Measurements from ENCODE around the gene ISCU.

The ISCU gene

GRCh38 chr12:108562348-108563135 lies at the start of gene ISCU:
TSS of gene ISCU (plus strand) at chr12:108562596. CDS start at chr12:108562623, 27 bp downstream.
- DNase-seq (ENCODE audit: low read depth), result peak; percentile 98

DNA sequence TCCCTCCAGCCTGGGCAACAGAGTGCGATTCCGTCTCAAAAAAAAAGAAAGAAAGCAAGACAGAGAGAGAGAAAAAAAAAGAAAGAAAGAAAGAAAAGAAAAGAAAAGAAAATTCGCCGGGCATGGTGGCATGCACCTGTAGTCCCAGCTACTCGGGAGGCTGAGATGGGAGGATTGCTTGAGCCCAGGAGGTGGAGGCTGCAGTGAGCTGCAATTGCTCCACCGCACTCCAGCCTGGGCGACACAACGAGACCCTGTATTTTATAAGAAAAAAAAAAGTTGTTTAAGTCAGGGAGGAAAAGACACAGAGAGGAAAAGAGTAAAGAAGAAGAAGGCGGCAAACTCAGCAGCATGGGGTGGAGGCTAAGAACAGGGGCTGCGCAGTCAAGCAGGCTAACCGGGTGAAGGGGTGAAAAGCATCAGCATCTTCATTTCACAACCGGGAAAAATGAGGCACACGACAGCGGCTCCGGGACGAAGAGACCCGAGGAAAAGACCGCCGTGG lies 47.9 kb upstream of the ISCU start:
- DNase-seq (ENCODE audit: low read depth), result no peak

DNA sequence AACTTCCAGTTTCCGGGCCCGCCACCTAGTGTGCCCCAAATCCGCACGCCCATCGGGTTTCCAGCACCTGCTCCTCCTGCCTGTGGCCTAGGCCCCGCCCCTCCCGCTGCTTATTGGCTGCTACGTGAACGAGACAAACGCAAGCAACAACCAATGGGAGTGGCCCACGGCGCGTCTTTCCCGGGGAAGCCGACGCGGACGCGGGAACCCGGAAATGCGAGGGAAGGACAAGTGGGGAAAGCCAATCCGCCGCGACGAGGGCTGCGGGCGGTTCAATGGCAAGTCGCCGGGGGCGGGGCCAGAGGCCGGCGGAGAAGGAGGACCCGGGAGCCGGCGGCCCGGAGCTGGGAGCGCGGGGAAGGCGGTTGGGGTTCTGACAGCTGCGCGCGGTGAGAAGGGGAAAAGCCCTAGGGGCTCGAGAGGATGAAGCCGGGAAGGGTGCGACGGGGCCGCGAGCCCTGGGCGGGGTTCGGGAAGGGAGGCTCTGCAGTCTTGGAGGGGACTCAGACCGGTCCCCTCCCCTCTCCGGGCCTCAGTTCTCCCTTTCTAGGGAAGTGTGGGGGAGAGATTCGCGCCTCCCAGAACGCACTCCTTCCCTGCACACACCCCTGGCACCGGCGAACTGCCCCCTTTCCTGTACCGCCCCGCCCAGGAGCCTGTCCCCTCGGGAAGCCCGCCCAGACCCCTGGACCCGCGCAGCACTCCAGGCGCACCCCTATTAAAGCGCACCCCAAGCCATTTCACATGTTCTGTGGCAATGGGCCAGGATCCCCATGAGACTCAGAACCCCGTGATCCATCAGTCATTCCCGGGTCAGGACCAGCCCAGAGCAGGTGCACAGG lies 47.2 kb upstream of the ISCU start, which contains the start of gene FICD:
Gene FICD, plus strand, starts transcription at position 305 of the 842 bp plus-strand sequence. CDS start 1,696 bp downstream, outside the sequence.
- peak; percentile 99 for DNase-seq (ENCODE audit: low read depth)

- DNase-seq (ENCODE audit: low read depth), result no peak
Measured at GRCh38 chr12:108515916-108516315, 46.5 kb upstream of the ISCU start.

DNA sequence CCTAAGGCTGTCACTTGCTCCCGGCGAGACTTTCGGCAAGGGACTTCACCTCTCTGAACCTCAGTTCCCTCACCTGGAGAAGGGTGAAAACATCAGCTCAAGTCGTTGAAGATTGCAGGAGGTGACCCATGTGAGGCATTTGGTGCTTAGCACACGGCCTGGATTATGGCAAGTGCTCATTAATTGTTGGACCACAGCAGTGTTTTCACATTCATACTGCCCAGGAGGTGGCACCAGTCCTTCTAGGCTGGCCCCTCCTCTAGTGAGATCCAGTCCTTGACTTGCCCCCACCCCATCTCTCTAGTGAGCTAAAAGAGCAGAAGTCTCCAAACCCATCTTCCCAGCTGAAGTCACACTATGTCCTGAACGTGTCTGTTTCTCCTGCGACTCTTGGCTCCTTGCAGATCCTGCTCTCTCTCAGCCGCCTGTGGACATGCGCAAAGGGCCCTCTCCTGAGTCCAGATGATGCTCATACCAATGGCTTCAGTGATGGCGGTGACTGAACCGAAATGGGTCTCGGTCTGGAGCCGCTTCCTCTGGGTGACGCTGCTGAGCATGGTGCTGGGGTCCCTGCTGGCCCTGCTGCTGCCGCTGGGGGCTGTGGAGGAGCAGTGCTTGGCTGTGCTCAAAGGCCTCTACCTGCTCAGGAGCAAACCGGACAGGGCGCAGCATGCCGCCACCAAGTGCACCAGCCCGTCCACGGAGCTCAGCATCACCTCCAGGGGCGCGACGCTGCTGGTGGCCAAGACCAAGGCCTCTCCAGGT lies 45.7 kb upstream of the ISCU start:
- no peak for DNase-seq (ENCODE audit: low read depth)

- no peak for DNase-seq (ENCODE audit: low read depth)
Measured at GRCh38 chr12:108517288-108518100, 44.9 kb upstream of the ISCU start.

- DNase-seq (ENCODE audit: low read depth), result no peak
Measured at GRCh38 chr12:108518101-108518715, 44.2 kb upstream of the ISCU start.

GRCh38 chr12:108518716-108519496 lies 43.5 kb upstream of the ISCU start:
- no peak for DNase-seq (ENCODE audit: low read depth)

- DNase-seq (ENCODE audit: low read depth), result no peak
Measured at GRCh38 chr12:108519558-108519957, 42.8 kb upstream of the ISCU start.

- no peak for DNase-seq (ENCODE audit: low read depth)
Measured at GRCh38 chr12:108523365-108523764, 39.0 kb upstream of the ISCU start.

- no peak for DNase-seq (ENCODE audit: low read depth)
Measured at GRCh38 chr12:108525681-108526080, 36.7 kb upstream of the ISCU start.

DNA sequence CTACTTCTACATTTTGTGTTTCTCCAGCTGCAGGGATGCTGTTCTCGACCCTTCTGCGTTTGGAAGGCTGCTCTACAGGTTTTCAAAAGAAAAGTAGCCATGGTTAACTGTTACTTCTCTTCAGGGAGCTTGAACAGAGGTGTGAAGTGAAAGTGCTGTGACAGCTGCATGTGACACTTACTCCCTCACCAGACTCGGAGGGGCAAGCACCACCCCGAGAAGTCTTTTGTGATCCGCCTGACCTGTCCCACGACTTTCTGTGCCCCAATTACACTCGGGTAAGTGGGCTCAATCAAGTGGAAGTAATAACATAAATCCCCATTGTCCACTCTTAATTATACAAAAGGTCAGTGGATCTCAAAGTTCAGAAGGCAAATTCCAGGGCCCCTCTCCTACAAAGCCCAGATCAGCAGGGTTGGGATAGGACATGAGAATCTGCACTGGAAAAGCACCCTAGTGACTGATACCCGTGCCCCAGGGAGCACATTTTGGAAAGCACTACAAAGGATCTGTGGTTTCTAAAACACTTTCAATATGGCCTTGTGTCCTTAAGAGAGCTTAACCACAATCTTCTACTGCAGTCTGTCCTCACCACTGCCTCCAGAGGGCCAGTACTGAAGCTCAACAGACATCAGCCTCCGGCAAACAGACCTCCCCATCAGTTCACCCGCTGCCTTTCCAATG lies 35.8 kb upstream of the ISCU start:
- no peak for DNase-seq (ENCODE audit: low read depth)

- DNase-seq (ENCODE audit: low read depth), result no peak
Measured at GRCh38 chr12:108527166-108527496, 35.3 kb upstream of the ISCU start.

DNA sequence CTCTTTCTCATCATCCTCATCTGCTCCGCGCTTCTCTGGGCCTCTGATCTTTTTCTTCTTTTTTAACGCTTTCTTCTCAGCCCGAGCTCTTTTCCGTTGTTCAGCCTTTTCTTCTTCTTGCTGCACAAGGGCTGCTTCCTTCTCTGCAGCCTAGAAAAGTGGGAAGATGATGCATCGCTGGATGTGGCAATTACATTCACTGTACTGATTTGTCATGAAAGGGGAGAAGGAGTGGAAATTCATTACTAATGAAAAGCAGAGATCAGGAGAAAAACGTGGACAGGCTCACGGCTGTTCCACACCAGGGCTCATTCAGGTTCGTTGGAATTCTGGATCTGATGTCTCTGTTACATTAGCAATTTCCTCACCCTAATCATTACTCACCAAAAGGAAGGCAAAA lies 32.2 kb upstream of the ISCU start:
- no peak for DNase-seq (ENCODE audit: low read depth)

DNA sequence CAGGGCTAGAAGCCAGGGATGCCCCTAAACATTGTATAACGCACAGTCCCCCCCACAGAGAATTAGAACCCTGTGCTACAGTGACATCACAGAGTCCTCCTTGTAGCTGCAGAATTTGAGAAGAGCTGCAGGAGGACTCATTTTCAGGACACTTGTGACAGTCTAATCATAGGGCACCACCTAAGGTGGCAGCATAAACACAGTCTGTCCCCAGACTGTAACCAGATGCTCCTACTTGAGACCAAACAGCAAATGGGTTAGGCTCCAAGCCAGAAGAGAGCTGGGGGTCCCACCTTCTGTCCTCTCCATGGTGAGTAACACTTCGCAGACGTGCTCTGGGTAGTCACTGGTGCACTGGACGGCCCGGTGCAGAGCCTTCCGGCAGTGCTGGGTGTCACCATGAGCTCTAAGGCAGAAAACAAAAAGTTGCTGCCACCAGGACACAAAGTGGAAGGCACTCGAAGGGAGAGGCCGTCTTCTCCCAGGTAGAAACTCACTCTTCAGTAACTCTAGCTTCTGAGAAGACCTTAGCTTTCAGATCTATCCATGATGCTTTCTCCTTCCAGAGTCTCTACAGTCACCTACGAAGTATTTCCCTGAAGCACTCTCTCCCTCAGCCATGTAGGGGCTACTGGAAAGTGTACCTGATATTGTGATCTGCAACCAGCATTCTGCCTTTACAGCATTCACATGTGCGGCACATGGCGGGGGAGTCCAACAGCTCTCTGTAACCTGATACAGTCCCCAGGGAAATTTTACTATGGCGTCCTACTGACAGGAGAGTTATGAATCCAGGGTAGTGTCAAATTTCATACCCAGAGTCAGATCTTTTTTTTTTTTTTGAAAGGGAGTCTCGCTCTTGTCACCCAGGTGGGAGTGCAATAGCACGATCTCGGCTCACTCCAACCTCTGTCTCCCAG lies 30.2 kb upstream of the ISCU start:
- no peak for DNase-seq (ENCODE audit: low read depth)

DNA sequence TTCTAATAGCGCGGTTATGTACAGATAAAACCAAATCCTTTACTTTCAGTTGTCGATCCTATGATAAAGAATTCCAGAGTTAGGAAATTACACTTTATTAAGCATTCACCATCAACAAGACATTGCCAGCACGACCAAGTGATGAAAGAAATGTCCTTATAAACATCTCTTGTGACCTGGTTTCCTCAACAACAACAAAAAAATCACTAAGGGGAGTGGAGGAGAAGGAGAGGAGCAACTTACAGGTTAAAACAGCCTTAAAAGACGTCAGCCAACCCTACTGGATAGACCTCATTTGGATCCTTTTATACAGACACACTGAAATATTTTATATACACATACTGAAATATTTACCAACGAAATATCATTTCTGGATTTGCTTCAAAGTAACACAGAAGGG lies 24.2 kb upstream of the ISCU start:
- no peak for DNase-seq (ENCODE audit: low read depth)

DNA sequence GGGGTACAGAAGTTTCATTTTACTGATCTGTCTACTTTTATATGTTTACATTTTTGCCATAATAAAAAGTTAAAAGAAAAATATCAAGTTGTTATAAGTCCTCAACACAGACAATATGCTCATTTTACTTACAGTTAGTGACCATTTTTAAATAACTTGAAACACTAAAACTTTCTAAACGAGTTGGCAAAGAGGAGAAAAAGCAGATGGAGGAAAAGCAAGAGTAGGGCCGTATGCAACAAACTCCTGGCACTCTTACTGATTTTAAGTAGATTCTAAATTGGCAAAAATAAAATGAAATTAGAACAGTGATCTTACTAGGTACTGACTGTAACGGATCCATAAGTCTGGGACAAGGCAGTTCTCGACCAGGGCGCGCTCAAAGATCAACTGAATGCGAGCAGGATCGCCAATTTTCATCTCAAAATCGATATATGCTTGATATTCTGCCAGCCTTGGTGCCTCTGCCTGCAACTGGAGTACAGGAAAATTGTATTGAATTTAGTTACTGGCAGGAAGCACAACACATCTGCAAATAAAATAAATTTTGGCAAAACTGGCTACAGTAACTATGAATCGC lies 23.7 kb upstream of the ISCU start:
- DNase-seq (ENCODE audit: low read depth), result no peak

DNA sequence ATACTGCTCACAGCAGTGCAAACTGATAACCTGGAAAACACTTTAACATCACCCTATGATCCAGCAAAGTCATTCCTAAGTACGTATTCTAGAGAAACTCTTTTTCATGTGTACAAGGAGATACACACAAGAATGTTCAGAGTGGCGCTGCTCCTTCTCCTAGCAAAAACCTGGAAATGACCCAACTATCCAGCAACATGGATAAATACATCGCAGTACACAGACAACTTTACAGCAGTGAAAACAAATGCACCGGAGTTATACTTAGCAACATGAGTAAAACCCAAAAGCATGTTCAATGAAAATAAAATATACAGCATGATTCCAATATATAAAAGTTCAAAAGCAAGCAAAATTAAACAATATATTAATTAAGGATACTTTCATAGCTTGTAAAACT lies 20.1 kb upstream of the ISCU start:
- DNase-seq (ENCODE audit: low read depth), result no peak

All from activated gamma-delta T cell treated with anti-CD3 and anti-CD28 coated beads, Interleukin-2, amount 50 U/mL, for 16 hours (primary cell).